Liver (tissue), 9 donors: ENCODE data around the gene NDUFS6. TPM values are rescaled to one million over a fixed set of nuclear protein-coding genes. Genes with fewer than 3 reads are reported as not detected.

ENCODE experiments used
- DNase-seq: peaks from one replicate; pipeline ENCODE4 v3.0.0-alpha.2; 2017; ENCODE audit warnings: low spot score
- H3K27ac ChIP-seq, 2 donors: one replicate each; pipeline ENCODE4 v1.7.0; 2013; ENCODE audit warnings: inconsistent platforms in 2 of 2, low read length in 2 of 2, control low read depth in 1 of 2, low read depth in 1 of 2, mild to moderate bottlenecking in 1 of 2
- H3K27me3 ChIP-seq, 4 donors: one replicate each; pipeline versions ENCODE4 v1.6.1 to v1.7.0; 2013; ENCODE audit warnings: low read length in 3 of 4, inconsistent platforms in 1 of 4, mild to moderate bottlenecking in 1 of 4, moderate library complexity in 1 of 4; ENCODE audit not compliant: control insufficient read depth in 4 of 4, insufficient read depth in 4 of 4
- H3K36me3 ChIP-seq, 4 donors: one replicate each; pipeline versions ENCODE4 v1.6.1 to v1.7.0; 2013; ENCODE audit warnings: low read length in 3 of 4, mild to moderate bottlenecking in 3 of 4, low read depth in 1 of 4, moderate library complexity in 1 of 4; ENCODE audit not compliant: control insufficient read depth in 4 of 4, insufficient read depth in 3 of 4
- H3K4me1 ChIP-seq, 4 donors: one replicate each; pipeline versions ENCODE4 v1.6.1 to v1.7.0; 2013; ENCODE audit warnings: low read length in 3 of 4, mild to moderate bottlenecking in 3 of 4, moderate library complexity in 1 of 4; ENCODE audit not compliant: control insufficient read depth in 4 of 4, insufficient read depth in 4 of 4
- H3K4me3 ChIP-seq, 3 donors: one replicate each; pipeline versions ENCODE4 v1.6.1 to v1.7.0; 2013; ENCODE audit warnings: low read length in 3 of 3, control low read depth in 1 of 3, low read depth in 1 of 3, mild to moderate bottlenecking in 1 of 3
- H3K9ac ChIP-seq, 2 donors: one replicate each; pipeline ENCODE4 v1.7.0; 2013; ENCODE audit warnings: low read length in 2 of 2, mild to moderate bottlenecking in 2 of 2, moderate library complexity in 2 of 2, control low read depth in 1 of 2, low read depth in 1 of 2
- H3K9me3 ChIP-seq, 4 donors: one replicate each; pipeline versions ENCODE4 v1.6.1 to v1.7.0; 2013; ENCODE audit warnings: low read length in 3 of 4; ENCODE audit not compliant: control insufficient read depth in 4 of 4
- EGR1 ChIP-seq, 2 donors: IDR thresholded peaks; 2 replicates each; pipeline ENCODE4 v1.6.1; 2016 to 2018; ENCODE audit warnings: antibody characterized with exemption in 2 of 2, low read depth in 2 of 2
- FOXA1 ChIP-seq: IDR thresholded peaks from 2 replicates; pipeline ENCODE4 v1.6.1; 2016; ENCODE audit warnings: antibody characterized with exemption
- FOXA2 ChIP-seq: IDR thresholded peaks from 2 replicates; pipeline ENCODE4 v1.6.1; 2016; ENCODE audit warnings: antibody characterized with exemption
- GABPA ChIP-seq, 2 donors: IDR thresholded peaks in 1 of 2; conservative IDR thresholded peaks in 1 of 2; 2 replicates each; pipeline ENCODE4 v1.6.1; 2016; ENCODE audit warnings: antibody characterized with exemption in 2 of 2, mild to moderate bottlenecking in 1 of 2, moderate library complexity in 1 of 2
- HNF4A ChIP-seq, 2 donors: conservative IDR thresholded peaks; 2 replicates each; pipeline ENCODE4 v1.6.1; 2016; ENCODE audit warnings: antibody characterized with exemption in 2 of 2, mild to moderate bottlenecking in 2 of 2
- HNF4G ChIP-seq: IDR thresholded peaks from 2 replicates; pipeline ENCODE4 v1.6.1; 2016; ENCODE audit warnings: antibody characterized with exemption
- JUND ChIP-seq, 2 donors: IDR thresholded peaks; 2 replicates each; pipeline ENCODE4 v1.6.1; 2016; ENCODE audit warnings: antibody characterized with exemption in 2 of 2
- NR2F2 ChIP-seq: IDR thresholded peaks from 2 replicates; pipeline ENCODE4 v1.6.1; 2016; ENCODE audit warnings: antibody characterized with exemption
- RAD21 ChIP-seq, 2 donors: IDR thresholded peaks; 2 replicates each; pipeline ENCODE4 v1.6.1; 2016; ENCODE audit warnings: antibody characterized with exemption in 2 of 2, mild to moderate bottlenecking in 2 of 2
- RXRA ChIP-seq, 2 donors: IDR thresholded peaks; 2 replicates each; pipeline ENCODE4 v1.6.1; 2017 to 2018; ENCODE audit warnings: antibody characterized with exemption in 2 of 2, mild to moderate bottlenecking in 1 of 2
- SP1 ChIP-seq: IDR thresholded peaks from 2 replicates; pipeline ENCODE4 v1.6.1; 2018; ENCODE audit warnings: antibody characterized with exemption, mild to moderate bottlenecking
- TAF1 ChIP-seq: conservative IDR thresholded peaks from 2 replicates; pipeline ENCODE4 v1.6.1; 2016; ENCODE audit warnings: antibody characterized with exemption, mild to moderate bottlenecking
- YY1 ChIP-seq: IDR thresholded peaks from 2 replicates; pipeline ENCODE4 v1.6.1; 2016; ENCODE audit warnings: antibody characterized with exemption, mild to moderate bottlenecking
- WGBS: extraction: QIAGEN DNeasy Blood & Tissue Kit; methylation state at CpG from one replicate; pipeline ENCODE4 v1.1.7; 2013; 5-methylcytosine and 5-hydroxymethylcytosine counted together
- polyA plus RNA-seq, 2 donors: library from polyadenylated mRNA; stranded (reverse) in 1 of 2; unstranded in 1 of 2; fragments of 200-250 nt in 1 of 2; fragments of >200 nt in 1 of 2; fragmentation: Nextera tagmentation in 1 of 2; extraction: Ambion mirVana in 1 of 2; gene quantifications; one replicate each; pipeline versions ENCODE4 v1.2.1 to v1.2.3, GENCODE V29; 2013 to 2015
- total RNA-seq, 2 donors: library from RNA; depleted of rRNA; stranded (reverse); fragments of >200 nt; gene quantifications; one replicate each; pipeline ENCODE4 v1.2.3, GENCODE V29; 2014
- TF ChIP-seq, protein P1 (sequence below): fragments of 150-350 bp; IDR thresholded peaks from 2 replicates; pipeline ENCODE4 v1.5.1; 2017; ENCODE audit warnings: improper control_type of control experiment, low read depth, low read length; ENCODE audit not compliant: missing input control
- TF ChIP-seq, protein P2 (sequence below): IDR thresholded peaks from 2 replicates; pipeline ENCODE4 v1.6.1; 2016; ENCODE audit warnings: antibody characterized with exemption, mild to moderate bottlenecking
- TF ChIP-seq, protein P3 (sequence below): IDR thresholded peaks from 2 replicates; pipeline ENCODE4 v1.6.1; 2016; ENCODE audit warnings: antibody characterized with exemption
- TF ChIP-seq, protein P4 (sequence below): IDR thresholded peaks from 2 replicates; pipeline ENCODE4 v1.6.1; 2016; ENCODE audit warnings: antibody characterized with exemption
- TF ChIP-seq, protein P5 (sequence below): IDR thresholded peaks from 2 replicates; pipeline ENCODE4 v1.6.1; 2016; ENCODE audit warnings: antibody characterized with exemption
- donor health status: healthy.
- donor health status: healthy.
- donor health status: healthy.
- donor health status: healthy.
- donor health status: healthy.

The NDUFS6 gene
- 10 to 100 TPM; 18.7 to 33.4 TPM for total RNA-seq
- 10 to 100 TPM; 61.1 to 82.5 TPM for polyA plus RNA-seq

DNA sequence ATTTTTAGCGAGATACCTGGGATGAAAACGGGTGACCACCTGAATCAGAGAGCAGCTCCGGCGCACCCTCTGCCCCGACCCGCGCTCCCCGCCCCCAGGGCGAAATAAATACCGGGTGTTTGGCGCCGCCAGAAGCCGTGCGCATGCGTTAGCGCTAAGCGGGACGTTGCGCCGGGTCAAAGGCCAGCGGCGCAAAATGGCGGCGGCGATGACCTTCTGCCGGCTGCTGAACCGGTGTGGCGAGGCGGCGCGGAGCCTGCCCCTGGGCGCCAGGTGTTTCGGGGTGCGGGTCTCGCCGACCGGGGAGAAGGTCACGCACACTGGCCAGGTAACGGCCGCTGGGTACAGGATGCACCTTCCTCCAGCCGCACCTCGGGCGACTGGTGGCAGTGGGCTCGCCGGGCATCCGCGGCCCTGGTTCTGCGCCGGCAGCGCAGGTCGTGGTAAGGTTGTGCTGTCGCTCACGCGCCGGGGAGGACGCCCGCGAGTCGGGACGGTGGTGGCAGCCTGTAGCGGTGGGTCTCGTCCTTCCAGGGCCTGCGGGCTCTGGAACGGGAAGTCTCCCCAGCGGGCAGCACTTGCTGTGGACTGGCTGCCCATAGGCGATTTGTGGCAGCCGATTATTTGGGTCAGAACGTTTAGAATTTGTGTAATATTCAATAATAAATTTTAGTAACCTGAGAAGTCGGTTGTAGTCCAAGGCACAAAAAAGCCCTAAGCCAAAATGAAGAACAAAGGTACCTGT is at the start of gene NDUFS6:
Gene NDUFS6, plus strand, starts transcription at position 186 of the 745 bp plus-strand sequence. Its CDS starts 11 bp downstream, at position 197.
- Histone ChIP-seq H3K9ac (peak within 1 kb of the TSS; percentile 76 to 95), H3K4me1 (peaks cover 0 to 20% (median 13%) of the 10 kb centered on the region in 4 donors), H3K27me3 (no peaks in the 10 kb centered on the region), H3K9me3 (no peaks in the 10 kb centered on the region), H3K4me3 (peak within 1 kb of the TSS; percentile 91 to 98 (median 92)), H3K27ac (peak within 1 kb of the TSS; percentile 83 to 84), H3K36me3 (peaks cover 11 to 52% (median 40%) of the 10 kb centered on the region in 4 donors)
- under 1% methylated on average over 69 of the region's 69 CpGs for whole genome bisulfite sequencing
- peak; percentile 84 for DNase-seq
- TF ChIP-seq, protein P1, sequence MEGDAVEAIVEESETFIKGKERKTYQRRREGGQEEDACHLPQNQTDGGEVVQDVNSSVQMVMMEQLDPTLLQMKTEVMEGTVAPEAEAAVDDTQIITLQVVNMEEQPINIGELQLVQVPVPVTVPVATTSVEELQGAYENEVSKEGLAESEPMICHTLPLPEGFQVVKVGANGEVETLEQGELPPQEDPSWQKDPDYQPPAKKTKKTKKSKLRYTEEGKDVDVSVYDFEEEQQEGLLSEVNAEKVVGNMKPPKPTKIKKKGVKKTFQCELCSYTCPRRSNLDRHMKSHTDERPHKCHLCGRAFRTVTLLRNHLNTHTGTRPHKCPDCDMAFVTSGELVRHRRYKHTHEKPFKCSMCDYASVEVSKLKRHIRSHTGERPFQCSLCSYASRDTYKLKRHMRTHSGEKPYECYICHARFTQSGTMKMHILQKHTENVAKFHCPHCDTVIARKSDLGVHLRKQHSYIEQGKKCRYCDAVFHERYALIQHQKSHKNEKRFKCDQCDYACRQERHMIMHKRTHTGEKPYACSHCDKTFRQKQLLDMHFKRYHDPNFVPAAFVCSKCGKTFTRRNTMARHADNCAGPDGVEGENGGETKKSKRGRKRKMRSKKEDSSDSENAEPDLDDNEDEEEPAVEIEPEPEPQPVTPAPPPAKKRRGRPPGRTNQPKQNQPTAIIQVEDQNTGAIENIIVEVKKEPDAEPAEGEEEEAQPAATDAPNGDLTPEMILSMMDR = no peak
- TF ChIP-seq HNF4G (no peak), RXRA (IDR thresholded peaks at IDR 0.05) (peak; percentile 12 to 35), FOXA1 (no peak), EGR1 (IDR thresholded peaks at IDR 0.05; ENCODE audit: low read depth in 2 of 2) (no peak), TAF1 (no peak), NR2F2 (peak; percentile 93), HNF4A (conservative IDR thresholded peaks at IDR 0.05) (peak in 1 of 2 donors; percentile 44), RAD21 (IDR thresholded peaks at IDR 0.05) (no peak), SP1 (peak; percentile 27), JUND (IDR thresholded peaks at IDR 0.05) (no peak), GABPA (IDR thresholded peaks at IDR 0.05 in 1 of 2, conservative IDR thresholded peaks at IDR 0.05 in 1 of 2) (peak in 1 of 2 donors; percentile 23), FOXA2 (no peak), YY1 (peak; percentile 99)
- TF ChIP-seq, protein P2, sequence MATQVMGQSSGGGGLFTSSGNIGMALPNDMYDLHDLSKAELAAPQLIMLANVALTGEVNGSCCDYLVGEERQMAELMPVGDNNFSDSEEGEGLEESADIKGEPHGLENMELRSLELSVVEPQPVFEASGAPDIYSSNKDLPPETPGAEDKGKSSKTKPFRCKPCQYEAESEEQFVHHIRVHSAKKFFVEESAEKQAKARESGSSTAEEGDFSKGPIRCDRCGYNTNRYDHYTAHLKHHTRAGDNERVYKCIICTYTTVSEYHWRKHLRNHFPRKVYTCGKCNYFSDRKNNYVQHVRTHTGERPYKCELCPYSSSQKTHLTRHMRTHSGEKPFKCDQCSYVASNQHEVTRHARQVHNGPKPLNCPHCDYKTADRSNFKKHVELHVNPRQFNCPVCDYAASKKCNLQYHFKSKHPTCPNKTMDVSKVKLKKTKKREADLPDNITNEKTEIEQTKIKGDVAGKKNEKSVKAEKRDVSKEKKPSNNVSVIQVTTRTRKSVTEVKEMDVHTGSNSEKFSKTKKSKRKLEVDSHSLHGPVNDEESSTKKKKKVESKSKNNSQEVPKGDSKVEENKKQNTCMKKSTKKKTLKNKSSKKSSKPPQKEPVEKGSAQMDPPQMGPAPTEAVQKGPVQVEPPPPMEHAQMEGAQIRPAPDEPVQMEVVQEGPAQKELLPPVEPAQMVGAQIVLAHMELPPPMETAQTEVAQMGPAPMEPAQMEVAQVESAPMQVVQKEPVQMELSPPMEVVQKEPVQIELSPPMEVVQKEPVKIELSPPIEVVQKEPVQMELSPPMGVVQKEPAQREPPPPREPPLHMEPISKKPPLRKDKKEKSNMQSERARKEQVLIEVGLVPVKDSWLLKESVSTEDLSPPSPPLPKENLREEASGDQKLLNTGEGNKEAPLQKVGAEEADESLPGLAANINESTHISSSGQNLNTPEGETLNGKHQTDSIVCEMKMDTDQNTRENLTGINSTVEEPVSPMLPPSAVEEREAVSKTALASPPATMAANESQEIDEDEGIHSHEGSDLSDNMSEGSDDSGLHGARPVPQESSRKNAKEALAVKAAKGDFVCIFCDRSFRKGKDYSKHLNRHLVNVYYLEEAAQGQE = peak; percentile 46
- TF ChIP-seq, protein P3, sequence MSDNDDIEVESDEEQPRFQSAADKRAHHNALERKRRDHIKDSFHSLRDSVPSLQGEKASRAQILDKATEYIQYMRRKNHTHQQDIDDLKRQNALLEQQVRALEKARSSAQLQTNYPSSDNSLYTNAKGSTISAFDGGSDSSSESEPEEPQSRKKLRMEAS = no peak
- TF ChIP-seq, protein P4, sequence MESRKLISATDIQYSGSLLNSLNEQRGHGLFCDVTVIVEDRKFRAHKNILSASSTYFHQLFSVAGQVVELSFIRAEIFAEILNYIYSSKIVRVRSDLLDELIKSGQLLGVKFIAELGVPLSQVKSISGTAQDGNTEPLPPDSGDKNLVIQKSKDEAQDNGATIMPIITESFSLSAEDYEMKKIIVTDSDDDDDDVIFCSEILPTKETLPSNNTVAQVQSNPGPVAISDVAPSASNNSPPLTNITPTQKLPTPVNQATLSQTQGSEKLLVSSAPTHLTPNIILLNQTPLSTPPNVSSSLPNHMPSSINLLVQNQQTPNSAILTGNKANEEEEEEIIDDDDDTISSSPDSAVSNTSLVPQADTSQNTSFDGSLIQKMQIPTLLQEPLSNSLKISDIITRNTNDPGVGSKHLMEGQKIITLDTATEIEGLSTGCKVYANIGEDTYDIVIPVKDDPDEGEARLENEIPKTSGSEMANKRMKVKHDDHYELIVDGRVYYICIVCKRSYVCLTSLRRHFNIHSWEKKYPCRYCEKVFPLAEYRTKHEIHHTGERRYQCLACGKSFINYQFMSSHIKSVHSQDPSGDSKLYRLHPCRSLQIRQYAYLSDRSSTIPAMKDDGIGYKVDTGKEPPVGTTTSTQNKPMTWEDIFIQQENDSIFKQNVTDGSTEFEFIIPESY = no peak
- TF ChIP-seq, protein P5, sequence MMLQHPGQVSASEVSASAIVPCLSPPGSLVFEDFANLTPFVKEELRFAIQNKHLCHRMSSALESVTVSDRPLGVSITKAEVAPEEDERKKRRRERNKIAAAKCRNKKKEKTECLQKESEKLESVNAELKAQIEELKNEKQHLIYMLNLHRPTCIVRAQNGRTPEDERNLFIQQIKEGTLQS = no peak
